Measurements from ENCODE around the gene GSAP. TPM values are rescaled to one million over a fixed set of nuclear protein-coding genes. Genes with fewer than 3 reads are reported as not detected.

The GSAP gene
- total and polyA plus RNA-seq, 12 donors, result 1.7 to 23.7 (median 7.9) TPM

GRCh38 chr7:77458786-77459185, 42.6 kb upstream of the GSAP start:
- Histone ChIP-seq H3K4me3 (no peak overlapping the region), H3K36me3 (no peaks in the 10 kb centered on the region), H3K27ac (no peak overlapping the region), H3K4me1 (peaks cover 0 to 33% (median 3%) of the 10 kb centered on the region in 9 donors), H3K27me3 (no peaks in the 10 kb centered on the region), H3K9me3 (no peaks in the 10 kb centered on the region)
- DNase-seq, result no peak
- 93 to 95% methylated on average over 3 of the region's 3 CpGs for WGBS, 2 donors
- intact Hi-C loops (cut with DNase I), result loop anchor here in 1 of 10 donors (10.0 kb wide), 1 partner anchor 76 kb away; the partner anchor contains the start of gene PTPN12
- no peak for ATAC-seq
- TF ChIP-seq, protein P1, sequence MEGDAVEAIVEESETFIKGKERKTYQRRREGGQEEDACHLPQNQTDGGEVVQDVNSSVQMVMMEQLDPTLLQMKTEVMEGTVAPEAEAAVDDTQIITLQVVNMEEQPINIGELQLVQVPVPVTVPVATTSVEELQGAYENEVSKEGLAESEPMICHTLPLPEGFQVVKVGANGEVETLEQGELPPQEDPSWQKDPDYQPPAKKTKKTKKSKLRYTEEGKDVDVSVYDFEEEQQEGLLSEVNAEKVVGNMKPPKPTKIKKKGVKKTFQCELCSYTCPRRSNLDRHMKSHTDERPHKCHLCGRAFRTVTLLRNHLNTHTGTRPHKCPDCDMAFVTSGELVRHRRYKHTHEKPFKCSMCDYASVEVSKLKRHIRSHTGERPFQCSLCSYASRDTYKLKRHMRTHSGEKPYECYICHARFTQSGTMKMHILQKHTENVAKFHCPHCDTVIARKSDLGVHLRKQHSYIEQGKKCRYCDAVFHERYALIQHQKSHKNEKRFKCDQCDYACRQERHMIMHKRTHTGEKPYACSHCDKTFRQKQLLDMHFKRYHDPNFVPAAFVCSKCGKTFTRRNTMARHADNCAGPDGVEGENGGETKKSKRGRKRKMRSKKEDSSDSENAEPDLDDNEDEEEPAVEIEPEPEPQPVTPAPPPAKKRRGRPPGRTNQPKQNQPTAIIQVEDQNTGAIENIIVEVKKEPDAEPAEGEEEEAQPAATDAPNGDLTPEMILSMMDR (IDR thresholded peaks at IDR 0.05), result no peak

- Histone ChIP-seq H3K4me1 (peaks cover 0 to 37% (median 9%) of the 10 kb centered on the region in 9 donors), H3K27ac (no peak overlapping the region), H3K4me3 (no peak overlapping the region), H3K27me3 (no peaks in the 10 kb centered on the region), H3K9me3 (no peaks in the 10 kb centered on the region), H3K36me3 (no peaks in the 10 kb centered on the region)
- TF ChIP-seq, protein P1 (IDR thresholded peaks at IDR 0.05), result no peak
- no peak for ATAC-seq
- WGBS, 2 donors, result 70 to 72% methylated on average over 4 of the region's 4 CpGs
- DNase-seq, result no peak
- intact Hi-C loops (cut with DNase I), result loop anchor here in 1 of 10 donors (10.0 kb wide), 1 partner anchor 77 kb away; the partner anchor contains the start of gene PTPN12
Observed at GRCh38 chr7:77457779-77458178, 41.6 kb upstream of the GSAP start.

DNA sequence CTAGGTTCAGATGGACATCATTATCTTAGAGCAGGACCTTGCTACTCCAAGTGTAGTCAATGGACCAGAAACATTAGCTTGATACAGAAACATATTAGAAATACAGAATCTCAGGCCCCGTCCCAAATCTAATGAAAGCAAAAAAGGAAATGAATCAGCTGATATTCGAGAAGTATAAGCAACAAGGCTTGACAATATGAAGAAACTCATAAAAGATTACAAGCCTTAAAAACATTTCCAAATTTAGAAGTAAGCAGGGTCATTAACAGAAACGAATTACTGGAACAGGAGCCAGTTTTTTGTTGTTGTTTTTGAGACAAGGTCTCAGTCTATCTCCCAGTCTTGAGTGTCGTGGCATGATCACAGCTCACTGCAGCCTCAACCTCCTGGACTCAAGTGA, 40.5 kb upstream of the GSAP start:
- TF ChIP-seq, protein P1 (IDR thresholded peaks at IDR 0.05), result no peak
- Histone ChIP-seq H3K9me3 (no peaks in the 10 kb centered on the region), H3K4me1 (peaks cover 0 to 39% (median 9%) of the 10 kb centered on the region in 9 donors), H3K27me3 (no peaks in the 10 kb centered on the region), H3K4me3 (no peak overlapping the region), H3K27ac (peak overlapping the region in 1 of 10 donors; percentile 52), H3K36me3 (no peaks in the 10 kb centered on the region)
- intact Hi-C loops (cut with DNase I), result loop anchor here in 1 of 10 donors (10.0 kb wide), 1 partner anchor 78 kb away; the partner anchor contains the start of gene PTPN12
- WGBS, 2 donors, result 68 to 81% methylated on average over 4 of the region's 4 CpGs
- DNase-seq (no peak), ATAC-seq (no peak)

- H3K36me3 ChIP-seq, result no peaks in the 10 kb centered on the region
- TF ChIP-seq, protein P1 (IDR thresholded peaks at IDR 0.05), result no peak
- no peaks in the 10 kb centered on the region for H3K9me3 ChIP-seq
- DNase-seq, result peak; percentile 19 to 43
- peaks cover 0 to 39% (median 9%) of the 10 kb centered on the region in 9 donors for H3K4me1 ChIP-seq
- 80 to 87% methylated on average over 3 of the region's 3 CpGs for WGBS, 2 donors
- peak overlapping the region in 2 of 10 donors; percentile 2 to 19 for H3K27ac ChIP-seq
- ATAC-seq, result peak in 7 of 8 donors; percentile 55 to 93 (median 75)
- no peaks in the 10 kb centered on the region for H3K27me3 ChIP-seq
- H3K4me3 ChIP-seq, result no peak overlapping the region
- intact Hi-C loops (cut with DNase I), result loop anchor here in 1 of 10 donors (10.0 kb wide), 1 partner anchor 79 kb away; the partner anchor contains the start of gene PTPN12
Observed at GRCh38 chr7:77455321-77455720, 39.2 kb upstream of the GSAP start.
